ENCODE measurements around the gene NLE1.

NLE1 gene

GRCh38 chr17:35169835-35170363 lies 27.8 kb upstream of the NLE1 start:
- no peak overlapping the region for H3K4me3 ChIP-seq (ENCODE audit: low read depth, low read length)
- TF ChIP-seq CTCF (IDR thresholded peaks at IDR 0.05; ENCODE audit: borderline replicate concordance, insufficient read depth, low read depth, low read length), result no peak

GRCh38 chr17:35167666-35168065 lies 25.6 kb upstream of the NLE1 start:
- no peak for TF ChIP-seq CTCF (IDR thresholded peaks at IDR 0.05; ENCODE audit: borderline replicate concordance, insufficient read depth, low read depth, low read length)
- H3K4me3 ChIP-seq (ENCODE audit: low read depth, low read length), result no peak overlapping the region

GRCh38 chr17:35167046-35167445 lies 24.9 kb upstream of the NLE1 start:
- no peak overlapping the region for H3K4me3 ChIP-seq (ENCODE audit: low read depth, low read length)
- TF ChIP-seq CTCF (IDR thresholded peaks at IDR 0.05; ENCODE audit: borderline replicate concordance, insufficient read depth, low read depth, low read length), result no peak

- no peak overlapping the region for H3K4me3 ChIP-seq (ENCODE audit: low read depth, low read length)
- no peak for TF ChIP-seq CTCF (IDR thresholded peaks at IDR 0.05; ENCODE audit: borderline replicate concordance, insufficient read depth, low read depth, low read length)
Observed at GRCh38 chr17:35166526-35166925, 24.4 kb upstream of the NLE1 start.

GRCh38 chr17:35164716-35165115 lies 22.6 kb upstream of the NLE1 start:
- H3K4me3 ChIP-seq (ENCODE audit: low read depth, low read length), result no peak overlapping the region
- TF ChIP-seq CTCF (IDR thresholded peaks at IDR 0.05; ENCODE audit: borderline replicate concordance, insufficient read depth, low read depth, low read length), result no peak

- no peak overlapping the region for H3K4me3 ChIP-seq (ENCODE audit: low read depth, low read length)
- TF ChIP-seq CTCF (IDR thresholded peaks at IDR 0.05; ENCODE audit: borderline replicate concordance, insufficient read depth, low read depth, low read length), result no peak
Observed at GRCh38 chr17:35163886-35164285, 21.8 kb upstream of the NLE1 start.

- TF ChIP-seq CTCF (IDR thresholded peaks at IDR 0.05; ENCODE audit: borderline replicate concordance, insufficient read depth, low read depth, low read length), result no peak
Observed at GRCh38 chr17:35162755-35163154, 20.7 kb upstream of the NLE1 start.

More at GRCh38 chr17:35162755-35163154, 20.7 kb upstream of the NLE1 start:
- H3K4me3 ChIP-seq (ENCODE audit: low read depth, low read length), result no peak overlapping the region

Data from GM12875 (cell line).